GM18508 (cell line): ENCODE data around the gene PSD4.
A peak's percentile ranks its signal among the peaks of the same experiment; 100 is the strongest.

Experiments used
- ATAC-seq: cut with Tn5 transposase; IDR thresholded peaks from one replicate; pipeline ENCODE4 v1.9.1; 2021; ENCODE audit warnings: moderate number of reproducible peaks; ENCODE audit not compliant: insufficient read depth, unreplicated experiment

Gene PSD4

DNA sequence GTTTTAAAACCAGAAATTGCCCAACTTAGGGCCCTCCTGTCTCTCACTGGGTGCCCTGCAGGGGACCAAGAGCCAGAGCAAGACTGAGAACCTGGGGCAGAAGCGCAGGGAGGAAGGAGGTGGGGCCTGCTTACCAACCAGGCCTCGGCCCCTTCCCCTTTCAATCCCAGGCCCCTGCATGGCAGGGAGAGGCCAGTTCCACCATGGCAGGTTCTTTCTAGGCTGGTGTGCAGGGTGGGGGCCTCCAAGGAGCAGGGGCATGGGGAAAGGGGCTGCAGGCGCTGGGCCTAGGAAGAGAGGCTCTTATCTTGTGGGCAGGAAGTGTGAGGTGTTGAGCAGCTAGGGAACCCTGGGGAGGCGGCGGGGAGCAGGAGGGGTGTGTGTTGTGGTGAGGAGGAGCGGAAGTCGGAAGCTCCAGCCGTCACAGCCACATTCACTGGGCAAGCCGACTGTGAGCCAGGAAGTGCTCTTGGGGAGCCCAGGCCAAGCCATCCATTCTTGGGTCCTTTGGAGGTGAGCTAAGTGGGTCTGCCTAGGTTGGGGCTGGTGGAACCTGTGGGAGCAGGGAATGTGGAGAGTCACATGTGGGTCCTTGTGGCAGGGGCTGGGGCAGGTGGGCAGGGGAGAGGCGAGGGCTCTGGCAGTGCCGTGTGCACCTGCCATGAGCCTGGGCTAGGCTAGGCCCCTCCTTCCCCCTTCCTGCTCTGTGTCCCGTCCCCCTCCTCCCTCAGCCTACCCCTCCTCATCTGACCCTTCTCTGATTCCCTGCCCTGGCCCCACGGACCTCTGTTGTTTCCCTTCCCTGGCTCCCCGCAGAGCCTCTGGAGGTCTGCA, at the start of gene PSD4:
Gene PSD4, plus strand, starts transcription at position 430 of the 834 bp plus-strand sequence. CDS start 8,486 bp downstream, outside the sequence.
- ATAC-seq: peak; percentile 70

DNA sequence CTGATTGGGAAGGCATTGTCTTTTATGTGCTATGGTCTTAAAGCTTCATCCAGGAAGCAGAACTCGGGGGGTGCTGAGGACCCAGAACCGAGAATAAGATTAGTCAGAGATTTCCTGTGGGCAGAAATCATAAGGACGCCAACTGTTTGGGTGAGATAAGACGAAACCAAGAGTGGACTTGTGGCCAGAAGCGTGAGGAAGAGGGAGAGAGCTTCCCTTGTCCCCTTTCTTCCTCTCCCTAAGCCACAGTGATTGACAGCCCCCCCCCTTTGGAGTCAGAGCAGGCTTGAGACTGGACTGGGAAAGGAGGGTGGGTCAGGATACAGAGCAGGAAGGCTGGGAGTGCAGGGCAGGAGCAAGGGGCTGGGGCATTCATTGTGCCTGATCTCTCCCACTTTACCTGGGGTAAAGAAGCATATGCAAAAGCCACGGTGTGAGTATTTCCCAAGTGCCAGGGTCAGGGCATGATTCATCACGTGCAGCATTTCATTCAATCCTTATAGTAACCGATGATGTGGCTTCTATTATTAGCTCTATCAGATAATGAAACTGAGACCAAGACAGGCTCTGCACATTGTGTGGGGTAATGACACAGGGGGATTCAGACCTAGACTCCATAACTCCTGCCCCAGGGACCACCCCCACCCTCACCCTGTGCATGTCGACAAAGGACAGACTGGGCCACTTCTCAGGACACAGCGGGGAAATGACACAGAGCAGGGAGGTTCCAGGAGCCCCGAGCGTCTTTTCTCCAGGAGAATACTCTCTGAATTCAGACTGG, 49.4 kb upstream of the PSD4 start:
- no peak for ATAC-seq

DNA sequence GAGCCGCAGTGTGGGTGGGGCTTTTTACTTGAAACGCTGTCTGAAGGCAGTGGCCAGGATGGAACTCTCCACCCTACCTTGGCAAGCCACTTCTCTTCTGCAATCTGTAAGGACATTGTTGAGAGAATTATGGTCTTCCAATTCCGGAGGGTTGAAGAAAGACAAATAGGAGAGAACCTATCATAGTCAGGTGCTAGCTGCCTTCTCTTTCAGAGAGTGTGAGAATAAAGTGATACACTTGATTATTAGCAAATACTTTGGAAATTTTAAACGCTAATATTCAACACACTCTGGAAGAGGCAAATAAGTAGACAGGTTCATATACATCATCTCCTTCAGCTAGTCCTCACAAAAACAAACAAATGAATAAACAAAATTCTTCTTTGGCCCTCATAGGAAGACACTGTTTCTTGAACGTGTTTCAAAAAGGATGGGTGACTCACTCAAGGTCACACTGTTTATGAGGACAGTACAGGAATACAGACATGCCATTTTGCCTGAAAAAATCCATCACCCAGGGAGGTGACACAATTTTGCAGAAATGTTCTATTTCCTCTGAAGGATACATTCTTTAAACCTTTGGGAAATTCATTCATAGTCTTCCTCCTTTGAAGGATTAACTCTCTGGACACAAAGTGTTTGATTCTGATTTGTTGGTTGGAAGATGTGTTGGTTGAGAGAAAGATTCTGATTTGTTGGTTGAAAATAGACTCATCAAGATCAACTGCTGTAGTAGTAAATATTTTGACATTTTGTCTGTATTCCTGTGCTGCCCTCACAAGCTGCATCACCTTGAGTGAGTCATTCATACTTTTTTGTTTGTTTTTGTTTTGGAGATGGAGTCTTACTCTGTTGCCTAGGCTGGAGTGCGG, 48.6 kb upstream of the PSD4 start:
- ATAC-seq: no peak

DNA sequence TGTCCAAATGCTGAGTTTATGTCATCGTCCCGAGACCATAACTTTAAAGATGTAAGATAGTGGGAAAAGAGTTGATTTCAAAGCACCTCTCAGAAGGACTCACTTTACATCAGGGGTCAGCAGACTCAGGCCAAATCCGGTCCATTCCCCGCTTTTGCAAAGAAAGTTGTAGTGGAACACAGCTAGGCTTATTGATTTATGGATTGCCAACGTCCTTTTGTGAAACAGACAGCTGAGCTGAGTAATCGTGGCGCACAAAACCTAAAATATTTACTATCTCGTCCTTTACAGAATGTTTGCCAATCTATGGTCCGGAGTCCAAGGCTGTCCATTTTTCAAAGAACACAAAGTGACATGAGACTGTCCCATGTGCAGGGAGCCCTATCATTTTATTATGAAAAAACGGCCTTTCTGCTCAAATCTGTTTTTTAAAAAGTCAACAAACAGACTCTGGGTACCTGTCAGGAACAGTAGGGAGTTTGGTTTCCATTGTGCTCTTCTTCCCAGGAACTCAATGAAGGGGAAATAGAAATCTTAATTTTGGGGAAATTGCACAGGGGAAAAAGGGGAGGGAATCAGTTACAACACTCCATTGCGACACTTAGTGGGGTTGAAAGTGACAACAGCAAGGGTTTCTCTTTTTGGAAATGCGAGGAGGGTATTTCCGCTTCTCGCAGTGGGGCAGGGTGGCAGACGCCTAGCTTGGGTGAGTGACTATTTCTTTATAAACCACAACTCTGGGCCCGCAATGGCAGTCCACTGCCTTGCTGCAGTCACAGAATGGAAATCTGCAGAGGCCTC, 46.7 kb upstream of the PSD4 start, which contains the start of gene IL1RN:
Gene IL1RN, plus strand, starts transcription at position 754 of the 801 bp plus-strand sequence. Its CDS starts 27 bp downstream, at position 781.
- ATAC-seq: no peak

DNA sequence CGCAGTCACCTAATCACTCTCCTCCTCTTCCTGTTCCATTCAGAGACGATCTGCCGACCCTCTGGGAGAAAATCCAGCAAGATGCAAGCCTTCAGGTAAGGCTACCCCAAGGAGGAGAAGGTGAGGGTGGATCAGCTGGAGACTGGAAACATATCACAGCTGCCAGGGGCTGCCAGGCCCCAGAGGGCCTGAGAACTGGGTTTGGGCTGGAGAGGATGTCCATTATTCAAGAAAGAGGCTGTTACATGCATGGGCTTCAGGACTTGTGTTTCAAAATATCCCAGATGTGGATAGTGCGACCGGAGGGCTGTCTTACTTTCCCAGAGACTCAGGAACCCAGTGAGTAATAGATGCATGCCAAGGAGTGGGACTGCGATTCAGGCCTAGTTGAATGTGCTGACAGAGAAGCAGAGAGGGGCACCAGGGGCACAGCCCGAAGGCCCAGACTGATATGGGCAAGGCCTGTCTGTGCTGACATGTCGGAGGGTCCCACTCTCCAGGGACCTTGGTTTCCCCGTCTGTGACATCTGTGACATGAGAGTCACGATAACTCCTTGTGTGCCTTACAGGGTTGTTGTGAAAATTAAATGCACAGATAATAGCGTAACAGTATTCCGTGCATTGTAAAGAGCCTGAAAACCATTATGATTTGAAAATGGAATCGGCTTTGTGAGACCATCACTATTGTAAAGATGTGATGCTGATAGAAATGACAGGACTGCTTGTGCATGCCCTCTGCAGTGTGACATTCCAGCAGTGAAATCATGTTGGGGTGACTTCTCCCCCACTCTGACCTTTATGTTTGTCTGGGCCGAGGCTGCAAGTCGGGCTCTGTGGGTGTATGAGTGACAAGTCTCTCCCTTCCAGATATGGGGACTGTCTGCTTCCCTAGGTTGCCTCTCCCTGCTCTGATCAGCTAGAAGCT, 45.9 kb upstream of the PSD4 start:
- no peak for ATAC-seq

DNA sequence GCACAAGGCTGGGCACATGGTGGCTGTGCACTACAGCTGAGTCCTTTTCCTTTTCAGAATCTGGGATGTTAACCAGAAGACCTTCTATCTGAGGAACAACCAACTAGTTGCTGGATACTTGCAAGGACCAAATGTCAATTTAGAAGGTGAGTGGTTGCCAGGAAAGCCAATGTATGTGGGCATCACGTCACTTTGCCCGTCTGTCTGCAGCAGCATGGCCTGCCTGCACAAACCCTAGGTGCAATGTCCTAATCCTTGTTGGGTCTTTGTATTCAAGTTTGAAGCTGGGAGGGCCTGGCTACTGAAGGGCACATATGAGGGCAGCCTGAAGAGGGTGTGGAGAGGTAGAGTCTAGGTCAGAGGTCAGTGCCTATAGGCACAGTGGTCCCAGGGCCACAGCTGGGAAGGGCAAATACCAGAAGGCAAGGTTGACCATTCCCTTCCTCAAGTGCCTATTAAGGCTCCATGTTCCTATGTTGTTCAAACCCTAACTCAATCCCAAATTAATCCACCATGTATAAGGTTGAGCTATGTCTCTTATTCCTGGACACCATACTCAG, 44.2 kb upstream of the PSD4 start:
- no peak for ATAC-seq

DNA sequence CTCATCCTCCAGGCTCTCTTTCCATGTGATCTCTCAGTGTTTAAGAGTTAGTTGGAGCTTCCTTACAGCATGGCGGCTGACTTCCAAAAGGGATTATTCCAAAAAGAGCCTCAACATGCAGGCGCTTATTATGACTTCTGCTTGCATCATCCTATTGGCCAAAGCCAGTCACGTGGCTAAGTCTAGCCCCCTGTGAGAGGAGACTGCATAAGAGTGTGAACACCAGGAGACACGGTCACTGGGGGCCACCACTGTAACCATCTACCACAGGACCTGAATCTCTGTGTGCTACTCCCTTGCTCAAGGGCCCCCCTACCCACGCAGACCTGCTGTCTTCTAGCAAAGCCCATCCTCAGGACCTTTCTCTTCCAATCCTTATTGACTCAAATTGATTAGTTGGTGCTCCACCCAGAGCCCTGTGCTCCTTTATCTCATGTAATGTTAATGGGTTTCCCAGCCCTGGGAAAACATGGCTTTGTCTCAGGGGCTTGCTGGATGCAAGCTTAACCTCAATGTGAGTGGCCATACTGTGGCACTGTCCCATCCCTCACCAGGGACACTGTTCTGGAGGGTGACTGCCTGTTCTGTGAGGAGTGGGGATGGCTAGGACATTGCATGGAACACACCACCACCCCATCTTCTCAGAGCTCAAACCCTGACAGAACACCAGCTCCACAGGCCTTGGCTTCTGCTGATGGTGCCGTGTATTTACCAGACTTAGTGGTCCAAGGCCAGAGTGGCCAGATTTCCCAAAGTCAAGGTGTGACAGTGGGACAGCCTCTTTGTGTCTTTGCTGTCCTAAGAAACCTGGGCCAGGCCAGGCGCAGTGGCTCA, 42.2 kb upstream of the PSD4 start:
- ATAC-seq: no peak

DNA sequence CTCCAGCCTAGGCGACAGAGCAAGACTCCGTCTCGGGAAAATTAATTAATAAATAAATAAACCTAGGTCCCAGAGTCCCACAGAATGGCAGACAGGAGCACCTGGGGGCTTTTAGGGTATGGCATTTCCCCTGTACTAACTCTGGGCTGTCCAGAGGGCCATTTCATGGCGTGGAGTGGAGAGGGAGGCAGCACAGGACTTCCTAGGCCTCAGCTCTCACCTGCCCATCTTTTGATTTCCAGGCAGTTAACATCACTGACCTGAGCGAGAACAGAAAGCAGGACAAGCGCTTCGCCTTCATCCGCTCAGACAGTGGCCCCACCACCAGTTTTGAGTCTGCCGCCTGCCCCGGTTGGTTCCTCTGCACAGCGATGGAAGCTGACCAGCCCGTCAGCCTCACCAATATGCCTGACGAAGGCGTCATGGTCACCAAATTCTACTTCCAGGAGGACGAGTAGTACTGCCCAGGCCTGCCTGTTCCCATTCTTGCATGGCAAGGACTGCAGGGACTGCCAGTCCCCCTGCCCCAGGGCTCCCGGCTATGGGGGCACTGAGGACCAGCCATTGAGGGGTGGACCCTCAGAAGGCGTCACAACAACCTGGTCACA, 41.3 kb upstream of the PSD4 start:
- no peak for ATAC-seq

DNA sequence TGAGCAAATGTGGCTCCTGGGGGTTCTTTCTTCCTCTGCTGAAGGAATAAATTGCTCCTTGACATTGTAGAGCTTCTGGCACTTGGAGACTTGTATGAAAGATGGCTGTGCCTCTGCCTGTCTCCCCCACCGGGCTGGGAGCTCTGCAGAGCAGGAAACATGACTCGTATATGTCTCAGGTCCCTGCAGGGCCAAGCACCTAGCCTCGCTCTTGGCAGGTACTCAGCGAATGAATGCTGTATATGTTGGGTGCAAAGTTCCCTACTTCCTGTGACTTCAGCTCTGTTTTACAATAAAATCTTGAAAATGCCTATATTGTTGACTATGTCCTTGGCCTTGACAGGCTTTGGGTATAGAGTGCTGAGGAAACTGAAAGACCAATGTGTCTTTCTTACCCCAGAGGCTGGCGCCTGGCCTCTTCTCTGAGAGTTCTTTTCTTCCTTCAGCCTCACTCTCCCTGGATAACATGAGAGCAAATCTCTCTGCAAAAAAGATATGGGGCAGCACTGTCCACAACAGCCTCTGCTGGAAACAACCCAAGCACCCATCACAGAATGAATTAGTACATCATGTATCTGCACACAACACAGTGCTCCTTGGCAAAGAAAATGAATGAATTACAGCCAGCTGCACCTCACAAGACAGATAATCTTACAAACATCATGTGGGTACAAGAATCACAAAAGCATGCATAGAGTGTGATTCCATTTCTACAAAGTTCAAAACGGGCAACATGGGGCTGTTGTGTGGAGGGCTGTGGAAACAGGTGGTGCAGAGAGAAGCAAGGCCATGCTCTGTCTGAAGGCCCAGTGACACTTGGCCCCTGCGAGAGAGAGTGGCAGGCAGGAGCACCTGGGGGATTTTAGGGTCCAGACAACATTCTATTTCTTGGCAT, 39.8 kb upstream of the PSD4 start:
- no peak for ATAC-seq

DNA sequence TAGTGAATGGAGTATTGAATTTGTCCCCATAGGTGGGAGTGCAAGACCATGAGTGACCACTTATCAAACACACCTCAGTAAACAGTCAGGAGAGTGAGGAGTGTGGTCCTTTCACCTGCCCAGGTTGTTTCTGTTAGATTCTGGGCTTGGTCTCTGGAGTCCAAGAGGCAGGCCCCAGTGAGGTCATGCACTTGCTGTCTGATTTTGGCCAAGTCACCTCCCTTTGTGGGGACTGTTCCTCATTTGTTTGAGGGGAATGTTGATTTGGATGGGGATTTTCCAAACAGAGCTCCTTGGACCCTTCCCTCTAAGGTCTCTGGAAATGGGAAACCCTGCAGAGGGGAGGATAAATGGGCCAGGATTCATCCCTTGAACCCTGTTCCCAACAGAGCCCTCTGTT, 39.1 kb upstream of the PSD4 start:
- no peak for ATAC-seq

DNA sequence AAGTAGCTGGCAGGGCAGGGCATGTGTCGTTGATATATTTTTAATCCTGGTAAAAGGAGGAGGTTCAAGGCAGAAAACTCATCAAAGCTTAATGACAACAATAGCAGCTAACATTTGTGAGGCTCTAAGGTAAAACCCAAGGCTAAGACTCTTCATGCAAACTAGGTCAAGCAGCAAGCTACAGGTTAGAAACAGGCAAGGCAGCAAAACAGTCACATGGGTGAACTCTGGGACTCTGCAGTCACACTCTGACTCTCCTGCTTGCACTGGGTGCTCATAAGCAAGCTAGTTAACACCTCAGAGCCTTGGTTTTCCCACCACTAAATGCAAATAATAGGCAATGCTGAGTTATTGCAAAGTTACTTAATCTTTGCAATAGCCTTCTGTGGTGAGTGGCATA, 38.5 kb upstream of the PSD4 start:
- ATAC-seq: no peak

DNA sequence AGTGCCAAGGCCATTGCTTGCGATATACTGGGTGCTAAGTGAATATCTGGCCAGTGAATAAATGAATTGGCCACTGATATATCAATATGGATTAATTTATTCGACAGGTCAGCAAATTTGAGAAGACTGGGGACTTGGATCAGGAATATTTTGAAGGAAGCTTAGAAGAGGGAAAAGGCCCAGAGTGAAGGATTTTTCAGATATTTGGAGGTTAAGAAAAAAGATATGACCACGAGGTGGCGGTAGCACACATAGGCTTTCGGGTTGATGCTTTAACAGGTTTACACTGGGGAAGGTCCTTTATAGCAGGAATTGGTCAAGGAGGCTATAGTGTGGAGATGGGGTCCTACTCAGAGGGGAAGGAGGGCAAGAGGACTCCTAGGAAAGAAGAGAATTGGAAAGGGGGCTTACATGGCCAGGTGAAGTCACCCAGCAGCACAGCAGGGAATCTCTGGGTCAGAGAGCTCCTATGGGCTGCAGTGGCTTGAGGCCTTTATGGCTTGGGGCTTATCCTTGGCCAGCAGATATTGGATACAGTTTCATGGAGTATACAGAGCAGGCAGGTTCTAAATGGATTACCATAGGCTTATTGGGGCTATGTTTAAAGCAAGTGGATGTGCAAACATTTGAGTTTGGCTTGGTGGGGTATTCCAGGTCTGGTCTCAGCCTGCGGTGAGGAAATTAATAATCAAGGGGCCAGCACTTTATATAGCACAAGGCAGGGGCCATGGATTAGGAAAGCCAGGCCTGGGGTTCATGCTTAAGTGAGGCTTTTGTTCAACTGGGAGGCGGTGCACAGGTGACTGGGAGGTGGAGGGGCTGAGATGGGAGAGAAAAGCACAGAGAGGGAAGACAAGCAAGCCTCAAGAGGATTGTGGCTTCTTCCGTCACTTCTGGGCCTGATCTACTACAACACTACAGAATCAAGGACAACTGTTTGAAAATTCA, 36.7 kb upstream of the PSD4 start:
- ATAC-seq: no peak

DNA sequence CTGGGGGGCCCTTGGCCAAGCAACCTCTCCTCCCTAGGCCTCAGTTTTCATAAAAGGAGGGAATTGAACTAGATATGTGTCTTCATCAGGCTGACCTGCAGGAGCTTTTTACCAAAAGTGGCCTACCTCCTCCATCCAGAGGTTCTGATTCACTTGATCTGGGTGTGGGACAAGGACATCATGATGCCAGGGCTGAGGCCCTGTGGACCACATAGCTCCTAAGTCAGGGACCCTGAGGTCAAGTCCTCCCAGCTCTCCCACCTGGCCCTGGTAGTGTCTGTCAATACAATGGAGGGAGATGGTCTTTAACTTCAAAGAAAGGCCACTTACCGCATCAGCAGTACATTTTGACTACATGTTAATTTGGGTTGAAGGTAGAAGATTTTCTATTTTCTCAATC, 35.9 kb upstream of the PSD4 start:
- ATAC-seq: no peak

DNA sequence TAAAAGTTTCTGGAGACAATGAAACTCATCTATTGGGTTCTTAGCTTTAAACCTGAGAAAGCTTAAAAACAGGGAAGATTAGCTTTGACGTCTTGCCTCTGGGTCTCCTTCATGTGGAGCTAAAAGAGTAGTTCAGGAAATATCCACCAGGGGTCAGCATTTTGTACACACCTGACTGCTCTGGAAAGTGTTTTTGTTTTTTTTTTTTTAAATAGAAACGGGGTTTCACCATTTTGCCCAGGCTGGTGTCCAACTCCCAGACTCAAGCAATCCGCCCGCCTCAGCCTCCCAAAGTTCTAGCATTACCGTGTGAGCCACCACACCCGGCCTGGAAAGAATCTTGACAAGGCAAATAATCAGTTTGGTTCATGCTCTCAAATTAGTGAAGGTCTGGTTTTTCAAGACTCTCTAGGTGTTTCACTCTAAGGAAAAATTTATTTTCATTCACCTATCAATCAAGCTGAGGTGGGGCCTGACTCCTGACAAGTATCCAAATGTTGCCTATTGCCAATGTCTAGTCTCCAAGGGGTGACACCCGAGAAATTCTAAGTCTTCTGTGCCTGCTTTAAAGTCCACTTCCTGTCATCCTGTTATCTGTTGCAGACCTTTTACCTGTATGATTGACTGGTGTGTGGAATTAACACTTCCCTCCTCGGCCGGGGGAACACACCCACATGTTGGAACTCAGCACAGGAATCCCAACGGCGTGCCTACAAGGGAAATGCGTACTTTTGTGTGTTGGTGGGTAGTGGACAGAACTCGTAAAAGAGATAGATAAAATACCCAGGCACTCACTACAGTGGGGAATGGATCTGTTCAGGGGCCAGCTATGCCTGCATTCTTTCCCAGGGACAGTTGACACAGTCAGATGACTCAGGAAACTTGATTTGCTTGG, 35.1 kb upstream of the PSD4 start:
- no peak for ATAC-seq
